Activated T-cell treated with anti-CD3 and anti-CD28 coated beads for 24 hours (primary cell): Measurements from ENCODE around the gene DUSP1.

Source experiments
- DNase-seq: peaks from one replicate; pipeline ENCODE4 v3.0.0-alpha.2; 2020; ENCODE audit warnings: low read depth

Gene DUSP1

DNA sequence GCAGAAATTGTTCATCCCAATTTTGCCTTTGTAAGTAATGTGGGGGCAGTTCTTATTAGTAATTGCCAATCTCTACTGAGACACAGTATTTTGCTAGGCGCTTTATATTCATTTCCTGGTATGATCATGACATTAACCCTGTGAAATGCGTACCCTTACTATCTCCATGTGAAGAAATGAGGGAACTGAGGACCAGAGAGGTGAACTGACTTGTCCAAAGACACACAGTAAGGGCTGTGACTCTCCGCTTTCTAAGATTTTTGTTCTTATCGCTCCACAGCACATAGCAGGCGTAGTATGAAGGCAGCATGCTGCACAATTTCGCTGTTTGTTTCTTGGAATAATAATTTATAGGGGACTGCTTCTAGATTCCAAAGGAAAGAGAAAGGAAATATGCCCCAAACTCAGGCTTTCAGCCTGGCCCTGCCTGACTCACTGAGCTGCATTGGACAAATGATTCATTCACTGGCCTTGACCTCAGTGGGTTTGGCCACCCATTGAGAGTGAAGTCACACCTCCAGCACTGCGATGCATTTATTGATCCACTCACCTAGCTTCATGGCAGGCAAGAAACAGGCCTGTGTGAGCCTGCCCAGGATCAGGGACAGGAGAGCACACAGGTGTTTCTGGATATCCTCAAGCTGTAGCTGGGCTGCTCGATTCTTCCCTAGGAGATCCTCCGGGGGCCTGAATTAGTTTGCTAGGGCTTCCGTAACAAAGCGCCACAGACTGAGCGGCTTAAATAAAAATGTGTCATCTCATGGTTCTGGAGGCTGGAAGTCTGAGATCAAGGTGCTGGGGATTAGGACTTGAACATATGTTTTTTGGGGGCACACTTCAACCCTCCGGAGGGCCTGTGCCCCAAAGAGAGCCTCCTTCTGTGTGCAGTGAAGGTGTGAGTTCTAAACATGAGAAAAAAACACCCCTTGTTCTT lies 7.2 kb upstream of the DUSP1 start:
- no peak for DNase-seq

GRCh38 chr5:172776235-172776594 lies 5.2 kb upstream of the DUSP1 start:
- no peak for DNase-seq

GRCh38 chr5:172775326-172776234 lies 4.6 kb upstream of the DUSP1 start:
- DNase-seq, result no peak

DNA sequence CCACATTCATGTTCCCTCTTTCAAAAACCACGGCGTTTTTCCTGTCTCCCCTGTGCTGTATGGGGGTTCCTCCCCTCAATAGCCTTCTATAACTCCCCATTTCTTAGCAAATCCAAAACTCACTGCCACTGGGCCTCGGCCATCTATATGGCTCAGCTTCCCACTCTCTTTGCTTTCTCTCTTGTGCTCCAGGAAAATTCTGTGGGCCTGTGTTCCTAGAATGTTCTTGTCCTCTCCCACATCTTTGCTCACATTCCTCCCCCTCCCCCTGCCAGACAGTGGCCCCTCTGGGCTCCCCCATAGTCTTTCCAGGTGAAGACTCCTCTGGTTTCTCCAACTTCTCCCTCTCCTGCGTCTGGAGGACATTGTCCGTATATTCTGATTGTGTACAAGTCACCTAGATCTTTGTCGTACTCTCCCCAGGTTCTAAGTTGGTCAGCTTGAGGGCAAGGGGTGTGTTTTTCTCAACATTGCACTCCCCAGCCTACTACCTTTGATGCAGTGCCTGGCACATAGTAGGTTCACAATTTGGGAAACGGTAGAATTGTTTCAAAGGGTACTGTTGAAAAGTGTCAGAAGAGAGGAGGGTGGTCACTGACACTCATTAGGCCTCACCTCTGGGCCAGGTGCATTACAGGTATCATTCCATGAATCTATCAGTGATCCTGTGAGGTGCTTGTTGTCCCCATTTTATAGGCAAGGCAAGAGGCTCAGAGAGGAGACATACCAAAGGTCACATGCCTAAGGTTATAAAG lies 3.7 kb upstream of the DUSP1 start:
- DNase-seq, result no peak

DNA sequence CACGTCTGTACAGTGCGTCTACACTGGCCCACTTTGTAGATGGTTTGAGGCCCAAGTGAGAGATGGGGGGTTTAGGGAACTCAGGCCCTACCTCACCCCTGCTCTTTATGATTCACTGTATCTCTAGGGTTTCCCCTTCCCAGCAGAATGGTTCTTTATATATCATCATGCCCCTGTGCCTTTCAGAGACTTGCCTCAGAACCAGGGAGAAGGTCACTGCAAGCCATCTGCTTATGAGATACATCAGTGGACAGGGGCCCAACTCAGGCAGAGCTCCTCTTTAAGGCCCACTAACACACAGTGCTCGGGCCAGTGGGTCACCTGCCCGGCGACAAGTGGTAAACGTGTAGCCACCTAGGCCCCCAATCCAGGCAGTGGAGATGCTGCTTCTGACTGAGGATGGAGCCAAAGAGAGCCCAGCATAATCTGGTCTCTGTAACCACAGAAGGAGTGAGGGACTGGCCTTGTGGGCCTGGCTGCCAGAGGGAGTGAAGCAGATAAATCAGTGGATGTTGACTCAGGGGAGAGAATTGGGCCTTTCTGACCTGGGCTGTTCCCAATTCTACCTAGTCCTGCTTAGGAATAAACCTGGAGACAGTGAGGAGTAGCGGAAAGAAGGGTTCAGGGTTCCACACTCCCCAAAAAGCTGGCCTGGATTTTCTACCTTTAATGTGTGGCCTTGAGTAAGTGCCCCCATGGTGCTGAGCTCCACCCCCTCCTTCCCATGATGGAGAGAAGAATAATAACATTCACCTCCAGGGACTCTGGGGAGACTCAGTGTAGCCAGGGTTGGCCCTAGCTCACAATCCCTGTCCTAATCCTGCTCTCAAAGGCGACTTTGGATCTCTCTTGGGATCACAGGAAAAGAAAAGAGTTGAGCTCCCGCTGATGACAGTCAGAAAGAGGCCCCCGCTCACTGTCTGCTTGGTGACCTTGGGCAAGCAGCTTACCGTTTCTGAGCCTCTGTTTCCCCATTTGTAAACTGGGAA lies 2.8 kb upstream of the DUSP1 start:
- DNase-seq, result no peak

- peak; percentile 54 for DNase-seq
These were observed 1.3 kb upstream of the DUSP1 start for GRCh38 chr5:172772112-172772906.

DNA sequence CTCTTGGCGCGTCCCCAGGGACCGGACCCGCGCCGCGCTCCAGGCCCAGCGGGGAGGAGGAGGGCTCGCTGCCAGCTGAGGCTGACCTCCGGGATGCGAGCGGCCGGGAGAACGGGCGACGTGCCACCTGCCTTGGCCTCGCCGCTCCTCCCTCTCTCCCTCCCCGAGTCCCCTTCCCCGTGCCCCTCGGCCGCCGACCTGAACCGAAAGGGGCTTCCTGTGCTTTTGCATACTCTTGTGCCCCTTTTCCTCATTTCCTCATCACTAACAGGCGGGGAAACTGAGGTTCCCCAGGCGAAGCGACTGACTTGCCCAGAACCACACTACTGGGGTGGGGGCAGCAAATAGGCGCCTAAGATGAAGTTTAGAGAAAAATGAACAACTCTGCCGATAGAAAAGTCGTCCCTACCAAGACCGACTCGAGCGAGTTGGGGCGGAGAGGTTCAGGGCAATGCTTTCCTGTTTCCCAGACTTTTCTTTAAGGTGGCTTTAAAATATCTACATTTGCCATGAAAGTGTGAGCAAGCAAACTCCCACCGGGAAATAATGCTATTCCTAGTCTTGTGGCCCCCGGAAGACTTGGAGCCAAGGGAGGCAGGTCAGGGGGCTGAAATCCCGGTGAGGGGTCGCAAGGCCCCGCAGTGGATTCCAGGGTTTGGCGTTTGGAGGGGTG lies 580 bp upstream of the DUSP1 start:
- no peak for DNase-seq

DNA sequence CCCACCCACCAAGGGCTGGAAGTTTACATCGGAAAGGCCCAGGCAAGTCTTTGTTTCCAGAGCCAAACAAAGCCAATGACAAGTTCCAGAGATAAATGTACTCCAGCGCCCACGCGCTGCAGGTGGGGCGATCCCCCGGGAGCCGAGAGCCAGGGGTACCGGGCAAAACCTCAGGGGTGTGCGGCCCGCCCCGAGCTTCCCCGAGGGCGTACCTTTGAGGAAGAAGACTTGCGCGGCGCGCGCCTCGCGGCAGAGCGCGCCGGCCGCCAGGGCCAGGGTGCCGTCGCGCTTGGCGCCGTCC lies 671 bp downstream of the DUSP1 start:
- peak; percentile 25 for DNase-seq

GRCh38 chr5:172769616-172770373 lies 1.2 kb downstream of the DUSP1 start:
- no peak for DNase-seq

GRCh38 chr5:172769342-172769615 lies 1.7 kb downstream of the DUSP1 start:
- no peak for DNase-seq

GRCh38 chr5:172768573-172769341 lies 2.2 kb downstream of the DUSP1 start:
- DNase-seq, result no peak

GRCh38 chr5:172768098-172768572 lies 2.9 kb downstream of the DUSP1 start:
- DNase-seq, result no peak

- no peak for DNase-seq
These were observed 4.5 kb downstream of the DUSP1 start for GRCh38 chr5:172766287-172767108.

DNA sequence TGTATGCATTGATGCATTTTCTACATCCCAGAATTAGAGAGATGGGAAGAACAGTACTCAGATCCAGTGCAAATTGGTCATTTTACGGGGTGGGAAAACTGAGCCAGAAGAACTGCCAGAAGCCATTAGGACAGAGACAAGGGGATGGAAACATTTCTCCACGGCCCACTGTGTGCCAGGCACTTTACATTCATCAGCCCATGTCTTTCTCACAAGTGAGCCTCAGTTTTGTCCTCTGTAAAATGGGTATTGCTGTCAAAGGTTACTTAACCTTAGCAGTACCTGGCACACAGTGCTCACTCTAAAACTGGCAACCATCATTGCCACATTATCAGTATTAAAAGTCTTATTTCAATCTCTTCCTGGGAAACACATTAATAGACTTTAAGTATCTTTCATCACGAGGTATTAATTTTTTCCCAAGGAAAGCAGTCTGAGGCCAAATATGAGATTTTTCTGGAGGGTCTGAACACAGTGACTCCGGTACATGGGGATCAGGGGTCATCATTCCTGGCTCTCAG lies 5.2 kb downstream of the DUSP1 start:
- DNase-seq, result no peak

DNA sequence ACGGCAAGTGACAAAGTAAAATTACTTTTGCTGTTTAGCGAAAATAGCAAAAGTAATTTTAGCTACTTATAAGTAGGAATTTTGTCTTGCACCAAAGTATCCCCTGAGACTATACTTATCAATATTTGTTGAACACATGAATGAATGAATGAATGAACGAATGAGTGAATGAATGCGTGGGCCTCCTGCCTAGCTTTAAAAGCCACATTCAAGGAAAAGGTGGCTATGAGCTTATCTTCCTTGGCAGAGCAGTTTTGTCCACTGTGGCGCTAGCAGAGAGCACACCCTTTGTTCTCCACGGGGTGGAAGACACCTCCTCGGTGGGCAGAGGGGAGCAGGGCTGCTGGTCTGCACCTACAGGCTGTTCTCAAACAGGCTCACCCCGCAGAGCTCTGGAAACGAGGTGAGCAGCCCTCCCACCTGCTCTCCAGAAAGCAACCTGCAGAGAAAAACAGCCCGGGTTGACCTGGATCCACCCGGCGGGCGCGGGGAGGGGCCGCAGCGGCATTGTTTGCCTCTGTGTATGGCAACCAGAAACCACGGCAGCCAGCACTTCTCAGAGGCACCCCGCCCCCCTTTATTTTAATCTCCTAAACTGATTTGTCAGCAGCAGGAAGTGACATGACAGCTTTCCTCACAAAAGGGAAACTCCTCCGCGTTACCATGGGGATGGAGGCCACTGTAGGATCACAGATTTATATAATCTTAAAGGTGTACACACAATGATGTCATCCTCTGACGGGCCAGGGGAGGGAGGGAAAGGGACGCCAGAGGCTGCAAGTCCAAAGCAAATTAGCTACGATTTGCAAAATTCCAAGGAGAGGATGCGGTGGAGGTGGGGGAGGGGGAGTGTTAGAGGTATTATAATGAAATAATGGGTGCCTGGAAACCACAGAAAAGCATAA lies 5.9 kb downstream of the DUSP1 start:
- DNase-seq, result peak; percentile 91

DNA sequence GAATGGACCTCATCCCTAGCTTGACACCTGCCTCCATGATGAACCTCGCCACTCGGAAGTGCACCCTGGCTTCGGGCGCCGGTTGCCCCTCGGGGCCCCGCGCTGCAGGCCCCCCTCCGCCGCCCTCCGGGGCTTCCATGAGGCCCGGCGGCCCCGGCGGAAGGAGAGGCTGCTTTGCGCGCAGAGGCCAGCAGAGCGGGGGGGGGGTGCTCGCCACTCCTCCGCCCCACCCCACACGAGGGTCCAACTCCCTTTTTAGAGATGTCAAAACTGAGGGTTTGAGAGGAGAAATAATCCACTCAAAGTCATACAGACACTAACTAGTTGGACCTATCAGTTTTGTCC lies 7.9 kb downstream of the DUSP1 start:
- DNase-seq, result no peak
